ENCODE data around the gene DDX54. TPM values are rescaled to one million over a fixed set of nuclear protein-coding genes. Genes with fewer than 3 reads are reported as not detected.

The DDX54 gene
- total RNA-seq, 1 experiment from 2014 or later, result 83.0 TPM

- no CpG with 5 or more reads among the region's 5 CpGs for WGBS (ENCODE audit: extremely low coverage, insufficient read length, low lambda C conversion rate)
- no peak overlapping the region for H3K4ac ChIP-seq (ENCODE audit: low read depth, low read length)
Observed at GRCh38 chr12:113109360-113109759, 75.9 kb downstream of the DDX54 start.

More at GRCh38 chr12:113109360-113109759, 75.9 kb downstream of the DDX54 start:
- peaks cover 6% of the 10 kb centered on the region for H3K27me3 Mint-ChIP-seq (ENCODE audit: low read depth)
- no peak overlapping the region for H3K4me3 Mint-ChIP-seq
- no peak overlapping the region for H2BK5ac ChIP-seq (ENCODE audit: insufficient read length, low read length)
- no peak overlapping the region for H3K27ac Mint-ChIP-seq
- H2BK12ac ChIP-seq (ENCODE audit: insufficient read length, low read depth, low read length), result no peak overlapping the region
- DNase-seq, result no peak
- H2BK120ac ChIP-seq (ENCODE audit: low read depth, low read length, poor library complexity, severe bottlenecking), result no peak overlapping the region
- no peaks in the 10 kb centered on the region for H3K4me1 ChIP-seq (ENCODE audit: insufficient read depth, low read length)
- H4K5ac ChIP-seq (ENCODE audit: insufficient read length, low read depth, low read length), result no peak overlapping the region
- H3K27me3 ChIP-seq (ENCODE audit: insufficient read depth, low read length), result no peaks in the 10 kb centered on the region; the same call in 1 of the 2 replicates
- no peak overlapping the region for H3K23ac ChIP-seq (ENCODE audit: insufficient read length, low read depth, low read length)
- no peak overlapping the region for H4K8ac ChIP-seq (replicated peaks; ENCODE audit: insufficient read length, low read depth, low read length)
- no peak for TF ChIP-seq CTCF (conservative IDR thresholded peaks at IDR 0.05)
- H3K36me3 Mint-ChIP-seq (ENCODE audit: insufficient read depth in 1 of 3, low read depth in 3 of 3), result no peaks in the 10 kb centered on the region
- H2BK20ac ChIP-seq (ENCODE audit: low read depth, low read length, poor library complexity, severe bottlenecking), result no peak overlapping the region
- H3K79me1 ChIP-seq (ENCODE audit: insufficient read depth, low read depth, low read length, poor library complexity, severe bottlenecking), result no peaks in the 10 kb centered on the region
- no peak overlapping the region for H2BK15ac ChIP-seq (ENCODE audit: low read depth, low read length)
- no peak overlapping the region for H3K27ac ChIP-seq (ENCODE audit: insufficient read length, low read depth, low read length)
- peaks cover 2 to 11% of the 10 kb centered on the region in 2 experiments; a peak in 3 of 4 replicates for H3K4me1 Mint-ChIP-seq
- no peak overlapping the region for H3K9ac ChIP-seq (ENCODE audit: extremely low read depth, insufficient read length, low read length)
- no peak overlapping the region for H2AFZ ChIP-seq (ENCODE audit: low read length)
- H3K23me2 ChIP-seq (ENCODE audit: insufficient read length, low read depth, low read length, poor library complexity, severe bottlenecking), result no peaks in the 10 kb centered on the region
- H4K20me1 ChIP-seq (ENCODE audit: control insufficient read depth, insufficient read depth, insufficient read length), result no peaks in the 10 kb centered on the region
- no peak overlapping the region for H3K18ac ChIP-seq (ENCODE audit: insufficient read length, low read depth, low read length)
- H3K14ac ChIP-seq (ENCODE audit: insufficient read depth, low read length), result no peak overlapping the region
- no peak overlapping the region for H3T11ph ChIP-seq (ENCODE audit: low read length)
- no peaks in the 10 kb centered on the region for H3K9me3 ChIP-seq (ENCODE audit: control insufficient read depth, low read depth, low read length)
- no peak overlapping the region for H3K4me2 ChIP-seq (ENCODE audit: insufficient read depth, insufficient read length, low read length)
- H3K9me3 Mint-ChIP-seq, result no peaks in the 10 kb centered on the region
- no peak overlapping the region for H3K56ac ChIP-seq (ENCODE audit: insufficient read length, low read depth, low read length)
- no peaks in the 10 kb centered on the region for H3K79me2 ChIP-seq (ENCODE audit: insufficient read depth, low read length)
- H2AK5ac ChIP-seq (ENCODE audit: insufficient read length, low read length), result no peak overlapping the region
- no peak overlapping the region for H4K91ac ChIP-seq (ENCODE audit: insufficient read length, low read depth, low read length)
